BLaER1 treated with 17β-estradiol and CSF1 and Interleukin-3, amounts not matched to agents 10 nM and 100 nM (cell line): Measurements from ENCODE around the gene RAET1G.

Source experiments
- H3K27ac ChIP-seq, 11 experiments: shearing (Covaris generic); formaldehyde crosslinking; 2 replicates each; pipeline ENCODE4 v1.8.1; 2022
- H3K27me3 ChIP-seq, 11 experiments: shearing (Covaris generic); formaldehyde crosslinking; 2 replicates each; pipeline ENCODE4 v1.8.1; 2022
- H3K36me3 ChIP-seq, 11 experiments: shearing (Covaris generic); formaldehyde crosslinking; 2 replicates each; pipeline ENCODE4 v1.8.1; 2022
- H3K4me1 ChIP-seq, 10 experiments: shearing (Covaris generic); formaldehyde crosslinking; 2 replicates each; pipeline ENCODE4 v1.8.1; 2022
- H3K4me2 ChIP-seq, 11 experiments: shearing (Covaris generic); formaldehyde crosslinking; 2 replicates each; pipeline ENCODE4 v1.8.1; 2022
- H3K4me3 ChIP-seq, 10 experiments: shearing (Covaris generic); formaldehyde crosslinking; 2 replicates each; pipeline ENCODE4 v1.8.1; 2022
- H3K9ac ChIP-seq, 11 experiments: shearing (Covaris generic); formaldehyde crosslinking; 2 replicates each; pipeline ENCODE4 v1.8.1; 2022
- H3K9me3 ChIP-seq, 11 experiments: shearing (Covaris generic); formaldehyde crosslinking; replicated peaks in 1 of 11; 2 replicates each; pipeline ENCODE4 v1.8.1; 2022
- H4K20me1 ChIP-seq, 11 experiments: shearing (Covaris generic); formaldehyde crosslinking; 2 replicates each; pipeline ENCODE4 v1.8.1; 2022
- Cebpa-rat ChIP-seq, 11 experiments: shearing (Covaris generic); IDR thresholded peaks; 2 replicates each; pipeline ENCODE4 v1.8.1; 2022

The RAET1G gene

DNA sequence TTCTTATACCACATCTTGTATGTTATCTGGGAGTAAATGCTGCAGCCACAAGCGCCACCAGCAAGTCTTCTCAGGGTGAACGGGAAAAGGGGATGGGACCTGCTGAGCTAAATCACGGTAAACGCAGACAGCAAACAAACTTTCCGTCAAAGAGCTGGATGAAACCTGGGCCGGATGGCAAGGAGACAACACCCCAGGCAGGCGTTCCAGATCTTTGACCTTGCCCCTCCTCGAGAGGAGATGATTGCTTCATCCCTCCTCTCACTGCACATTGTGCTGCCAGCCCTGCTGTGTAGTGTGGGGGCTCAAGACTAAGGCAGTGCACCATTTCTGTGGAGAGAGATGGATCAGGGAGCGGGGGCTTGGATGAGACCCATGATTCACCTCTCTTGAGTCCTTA lies 34.8 kb downstream of the RAET1G start:
- H3K36me3 ChIP-seq, result no peaks in the 10 kb centered on the region
- no peak overlapping the region for H3K9ac ChIP-seq
- no peak overlapping the region for H3K27ac ChIP-seq
- no peak for TF ChIP-seq Cebpa-rat (IDR thresholded peaks at IDR 0.05)
- H4K20me1 ChIP-seq, result no peaks in the 10 kb centered on the region
- no peaks in the 10 kb centered on the region for H3K4me1 ChIP-seq
- no peak overlapping the region for H3K4me3 ChIP-seq
- H3K4me2 ChIP-seq, result no peak overlapping the region
- H3K27me3 ChIP-seq, result no peaks in the 10 kb centered on the region
- no peaks in the 10 kb centered on the region for H3K9me3 ChIP-seq

DNA sequence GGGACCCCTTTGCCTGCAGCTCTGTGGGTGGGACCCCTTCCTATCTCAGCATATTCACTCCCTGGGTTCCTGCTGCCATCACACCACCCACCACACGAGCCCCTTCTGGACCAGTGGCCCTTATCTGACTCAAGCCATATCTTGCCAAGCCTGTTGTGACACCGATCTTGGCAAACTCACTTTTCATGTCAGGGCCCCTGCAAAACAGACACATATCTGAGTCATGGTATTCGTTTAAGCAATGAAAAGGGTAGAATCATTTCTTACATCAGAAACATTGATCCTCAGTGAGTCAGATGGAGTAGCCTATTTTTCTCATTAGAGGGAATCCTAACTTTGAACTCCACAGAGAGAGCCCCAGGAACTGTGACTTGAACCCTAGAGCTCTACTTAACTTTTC lies 35.6 kb downstream of the RAET1G start:
- Histone ChIP-seq H4K20me1 (no peaks in the 10 kb centered on the region), H3K27me3 (no peaks in the 10 kb centered on the region), H3K4me2 (no peak overlapping the region), H3K4me3 (no peak overlapping the region), H3K9ac (no peak overlapping the region), H3K9me3 (no peaks in the 10 kb centered on the region), H3K36me3 (no peaks in the 10 kb centered on the region), H3K4me1 (no peaks in the 10 kb centered on the region), H3K27ac (no peak overlapping the region)
- no peak for TF ChIP-seq Cebpa-rat (IDR thresholded peaks at IDR 0.05)

DNA sequence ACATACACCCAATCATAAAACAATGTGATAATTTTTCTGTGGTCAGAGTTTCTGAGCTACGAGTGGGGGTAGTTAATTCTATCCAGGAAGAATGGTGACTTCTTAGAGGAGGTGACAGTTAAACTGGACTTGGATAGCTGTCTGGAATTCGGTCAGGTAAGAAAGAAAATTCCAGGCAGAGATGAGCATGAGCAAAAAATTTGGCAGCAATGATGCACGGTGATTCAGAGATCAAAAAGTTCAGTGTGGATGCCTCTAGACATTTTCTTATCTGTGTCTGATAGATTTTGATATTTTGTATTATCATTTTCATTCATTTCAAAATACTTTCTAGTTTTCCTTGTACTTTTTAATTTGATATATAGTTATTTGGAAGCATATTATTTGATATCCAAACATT lies 37.0 kb downstream of the RAET1G start:
- H3K4me1 ChIP-seq, result no peaks in the 10 kb centered on the region
- H3K36me3 ChIP-seq, result no peaks in the 10 kb centered on the region
- no peak overlapping the region for H3K27ac ChIP-seq
- no peak for TF ChIP-seq Cebpa-rat (IDR thresholded peaks at IDR 0.05)
- H3K9ac ChIP-seq, result no peak overlapping the region
- no peaks in the 10 kb centered on the region for H4K20me1 ChIP-seq
- H3K9me3 ChIP-seq, result no peaks in the 10 kb centered on the region
- no peaks in the 10 kb centered on the region for H3K27me3 ChIP-seq
- H3K4me2 ChIP-seq, result no peak overlapping the region
- H3K4me3 ChIP-seq, result no peak overlapping the region

DNA sequence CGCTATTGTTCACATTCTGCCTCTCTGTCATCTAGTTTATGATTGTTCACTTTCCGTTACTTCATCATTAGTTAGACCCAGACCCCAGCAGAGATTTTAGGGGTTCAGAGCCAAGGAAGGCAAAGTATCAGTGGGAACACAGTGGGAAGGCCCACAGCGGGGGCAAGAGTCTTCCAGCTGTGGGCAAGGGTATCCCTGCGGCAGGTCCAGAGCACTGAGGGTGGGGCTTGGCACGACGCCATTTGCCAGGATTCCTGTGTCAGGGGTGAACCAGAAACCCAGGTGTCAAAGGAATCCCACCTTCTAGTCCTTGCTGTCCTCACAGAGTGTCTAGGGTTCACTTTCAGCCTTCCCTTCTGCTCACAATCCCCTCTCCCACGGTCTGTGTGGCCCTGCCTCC lies 38.3 kb downstream of the RAET1G start:
- no peaks in the 10 kb centered on the region for H3K27me3 ChIP-seq
- no peak overlapping the region for H3K27ac ChIP-seq
- H3K4me2 ChIP-seq, result no peak overlapping the region
- H3K36me3 ChIP-seq, result no peaks in the 10 kb centered on the region
- no peaks in the 10 kb centered on the region for H3K4me1 ChIP-seq
- no peak overlapping the region for H3K9ac ChIP-seq
- H3K9me3 ChIP-seq, result no peaks in the 10 kb centered on the region
- H3K4me3 ChIP-seq, result no peak overlapping the region
- no peak for TF ChIP-seq Cebpa-rat (IDR thresholded peaks at IDR 0.05)
- no peaks in the 10 kb centered on the region for H4K20me1 ChIP-seq

DNA sequence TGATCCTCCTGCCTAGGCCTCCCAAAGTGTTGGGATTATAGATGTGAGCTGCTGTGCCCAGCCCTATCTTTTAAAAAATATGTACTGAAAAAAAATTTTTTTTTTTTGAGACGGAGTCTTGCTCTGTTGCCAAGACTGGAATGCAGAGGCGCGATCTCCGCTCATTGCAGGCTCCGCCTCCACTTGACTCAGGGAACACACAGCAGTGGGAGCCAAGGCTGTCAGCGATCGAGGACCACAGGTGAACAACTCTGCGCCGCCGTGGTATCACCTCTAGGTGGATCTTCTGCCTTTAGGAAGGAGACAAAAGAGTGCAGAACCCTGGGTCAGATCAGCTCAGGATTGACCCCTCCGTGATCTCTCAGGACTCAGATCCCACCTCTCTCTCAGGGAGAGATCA lies 38.7 kb downstream of the RAET1G start:
- no peaks in the 10 kb centered on the region for H4K20me1 ChIP-seq
- H3K9me3 ChIP-seq, result no peaks in the 10 kb centered on the region
- no peak overlapping the region for H3K27ac ChIP-seq
- TF ChIP-seq Cebpa-rat (IDR thresholded peaks at IDR 0.05), result no peak
- no peaks in the 10 kb centered on the region for H3K27me3 ChIP-seq
- no peaks in the 10 kb centered on the region for H3K36me3 ChIP-seq
- no peak overlapping the region for H3K9ac ChIP-seq
- no peak overlapping the region for H3K4me2 ChIP-seq
- H3K4me3 ChIP-seq, result no peak overlapping the region
- no peaks in the 10 kb centered on the region for H3K4me1 ChIP-seq

DNA sequence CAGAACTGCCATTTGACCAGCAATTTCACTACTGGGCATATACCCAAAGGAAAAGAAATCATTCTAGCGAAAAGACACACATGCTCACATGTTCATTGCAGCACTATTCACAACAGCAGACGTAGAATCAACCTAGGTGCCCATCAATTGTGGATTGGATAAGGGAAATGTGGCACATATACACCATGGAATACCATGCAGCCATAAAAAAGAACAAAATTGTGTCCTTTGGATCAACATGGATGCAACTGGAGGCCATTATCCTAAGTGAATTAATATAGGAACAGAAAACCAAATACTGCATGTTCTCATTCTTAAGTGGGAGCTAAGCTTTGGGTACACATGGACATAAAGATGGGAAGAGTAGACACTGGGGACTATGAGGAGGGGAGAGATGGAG lies 41.1 kb downstream of the RAET1G start:
- H3K27me3 ChIP-seq, result no peaks in the 10 kb centered on the region
- H3K9ac ChIP-seq, result no peak overlapping the region
- H3K4me1 ChIP-seq, result no peaks in the 10 kb centered on the region
- TF ChIP-seq Cebpa-rat (IDR thresholded peaks at IDR 0.05), result no peak
- no peak overlapping the region for H3K4me2 ChIP-seq
- peaks cover 0 to 4% (median 0%) of the 10 kb centered on the region in 11 experiments; a peak in 1 of 22 replicates for H3K9me3 ChIP-seq
- H3K36me3 ChIP-seq, result no peaks in the 10 kb centered on the region
- no peak overlapping the region for H3K4me3 ChIP-seq
- no peak overlapping the region for H3K27ac ChIP-seq
- H4K20me1 ChIP-seq, result no peaks in the 10 kb centered on the region

DNA sequence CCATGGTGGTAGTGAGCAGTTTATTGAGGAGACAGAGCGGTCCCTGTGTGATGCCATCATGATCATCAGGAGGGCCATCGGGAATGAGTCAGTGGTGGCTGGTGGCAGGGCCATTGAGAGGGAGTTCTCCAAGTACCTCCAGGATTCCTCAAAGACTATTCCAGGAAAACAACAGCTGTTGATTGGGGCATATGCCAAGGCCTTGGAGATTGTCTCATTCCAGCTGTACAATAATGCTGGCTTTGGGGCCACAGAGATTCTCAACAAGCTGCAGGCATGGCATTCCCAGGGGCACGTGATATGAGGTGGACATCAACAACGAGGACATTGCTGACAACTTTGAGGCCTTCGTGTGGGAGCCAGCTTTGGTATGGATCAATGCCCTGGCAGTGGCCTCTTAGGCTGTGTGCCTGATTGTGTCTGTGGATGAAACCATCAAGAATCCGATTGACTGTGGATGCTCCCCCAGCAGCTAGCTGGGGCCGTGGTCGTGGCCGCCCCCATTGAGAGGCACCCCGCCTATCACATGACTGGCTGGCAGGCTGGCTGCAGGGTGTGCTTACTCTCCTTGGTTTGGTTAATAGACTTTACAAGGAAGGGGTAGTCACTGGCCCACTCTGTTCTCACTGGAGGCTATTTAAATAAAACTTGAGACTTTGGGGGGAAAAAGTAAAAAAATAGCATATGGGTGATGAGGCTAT lies 41.7 kb downstream of the RAET1G start:
- H3K27ac ChIP-seq, result no peak overlapping the region
- no peaks in the 10 kb centered on the region for H3K4me1 ChIP-seq
- peaks cover 0 to 4% (median 0%) of the 10 kb centered on the region in 11 experiments; a peak in 1 of 22 replicates for H3K9me3 ChIP-seq
- H3K9ac ChIP-seq, result no peak overlapping the region
- H3K27me3 ChIP-seq, result no peaks in the 10 kb centered on the region
- no peak for TF ChIP-seq Cebpa-rat (IDR thresholded peaks at IDR 0.05)
- H3K36me3 ChIP-seq, result no peaks in the 10 kb centered on the region
- no peak overlapping the region for H3K4me3 ChIP-seq
- H4K20me1 ChIP-seq, result no peaks in the 10 kb centered on the region
- no peak overlapping the region for H3K4me2 ChIP-seq

DNA sequence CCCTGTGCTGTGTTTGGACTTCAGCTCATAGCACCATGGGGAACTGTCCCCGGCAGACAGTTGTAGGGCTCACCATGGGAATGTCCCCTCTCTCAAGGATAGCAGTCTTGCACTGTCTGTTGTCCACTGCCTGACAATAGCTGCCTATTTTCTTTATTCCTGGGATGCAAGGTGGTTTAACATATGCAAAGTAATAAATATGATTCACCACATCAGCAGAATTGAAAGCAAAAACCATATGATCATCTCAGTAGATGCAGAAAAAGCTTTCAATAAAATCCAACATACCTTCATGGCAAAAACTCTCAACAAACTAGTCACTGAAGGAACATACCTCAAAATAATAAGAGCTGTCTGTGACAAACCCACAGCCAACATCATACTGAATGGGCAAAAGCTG lies 45.3 kb downstream of the RAET1G start:
- Histone ChIP-seq H3K27me3 (no peaks in the 10 kb centered on the region), H3K9ac (no peak overlapping the region), H3K36me3 (no peaks in the 10 kb centered on the region), H3K9me3 (peaks cover under 1 to 8% (median 3%) of the 10 kb centered on the region in 11 experiments; a peak in 21 of 22 replicates), H3K4me3 (no peak overlapping the region), H3K4me2 (no peak overlapping the region), H3K27ac (no peak overlapping the region), H4K20me1 (no peaks in the 10 kb centered on the region), H3K4me1 (no peaks in the 10 kb centered on the region)
- TF ChIP-seq Cebpa-rat (IDR thresholded peaks at IDR 0.05), result no peak

DNA sequence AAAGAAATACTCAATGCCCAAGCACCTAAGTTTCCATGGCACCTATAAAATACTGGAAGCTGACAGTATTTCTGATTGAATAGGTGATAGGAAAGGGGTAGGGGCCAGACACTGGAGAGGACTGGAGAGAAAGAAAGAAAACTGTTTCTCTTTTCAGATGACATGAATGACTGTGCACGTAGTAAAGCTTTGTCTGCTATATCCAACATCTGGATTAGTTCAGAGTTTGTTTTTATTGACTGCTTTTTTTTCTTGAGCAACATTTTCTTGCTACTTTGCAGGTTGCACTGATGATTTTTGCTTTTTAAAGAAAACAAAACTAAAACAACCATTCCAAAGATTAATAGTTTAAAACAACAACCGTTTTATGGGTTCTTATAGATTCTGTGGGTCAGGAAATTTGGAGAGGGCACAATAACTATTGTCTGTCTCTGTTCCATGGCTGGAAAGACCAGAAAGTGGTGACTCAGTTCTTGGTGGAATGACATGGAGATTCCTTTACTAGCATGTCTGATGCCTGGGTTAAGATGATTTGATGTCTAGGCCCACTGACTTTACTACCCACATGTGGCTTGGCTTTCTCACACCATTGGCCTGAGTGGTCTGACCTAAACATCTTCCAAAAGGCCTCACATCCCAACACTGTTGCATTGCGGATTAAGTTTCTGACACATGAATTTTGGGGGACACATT lies 46.5 kb downstream of the RAET1G start:
- Histone ChIP-seq H3K36me3 (no peaks in the 10 kb centered on the region), H3K4me2 (no peak overlapping the region), H3K9me3 (peaks cover 12 to 20% (median 15%) of the 10 kb centered on the region in 11 experiments), H3K27ac (no peak overlapping the region), H3K9ac (no peak overlapping the region), H4K20me1 (no peaks in the 10 kb centered on the region), H3K27me3 (no peaks in the 10 kb centered on the region), H3K4me1 (no peaks in the 10 kb centered on the region), H3K4me3 (no peak overlapping the region)
- TF ChIP-seq Cebpa-rat (IDR thresholded peaks at IDR 0.05), result no peak

DNA sequence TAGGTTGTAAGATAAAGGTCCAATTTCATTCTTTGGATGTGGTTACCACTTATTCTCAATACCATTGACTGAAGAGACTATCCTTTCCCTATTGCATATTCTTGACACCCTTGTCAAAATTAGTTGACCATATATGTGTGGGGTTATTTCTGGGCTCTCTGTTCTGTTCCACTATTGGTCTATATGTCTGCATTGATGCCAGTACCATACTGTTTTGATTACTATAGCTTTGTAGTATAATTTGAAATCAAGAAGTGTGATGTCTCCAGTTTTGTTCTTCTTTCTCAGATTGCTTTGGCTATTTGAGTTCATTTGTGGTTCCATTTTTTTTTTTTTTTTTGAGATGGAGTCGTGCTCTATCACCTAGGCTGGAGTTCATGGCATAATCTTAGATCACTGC lies 50.7 kb downstream of the RAET1G start:
- Histone ChIP-seq H3K4me3 (no peak overlapping the region), H3K27ac (no peak overlapping the region), H3K9me3 (peaks cover 12 to 23% (median 17%) of the 10 kb centered on the region in 11 experiments), H3K27me3 (no peaks in the 10 kb centered on the region), H3K4me1 (peaks cover 0 to 9% (median 0%) of the 10 kb centered on the region in 10 experiments; a peak in 1 of 20 replicates), H3K36me3 (no peaks in the 10 kb centered on the region), H3K9ac (no peak overlapping the region), H3K4me2 (no peak overlapping the region), H4K20me1 (no peaks in the 10 kb centered on the region)
- no peak for TF ChIP-seq Cebpa-rat (IDR thresholded peaks at IDR 0.05)
